ENCODE results near the gene ADK. TPM values are rescaled to one million over a fixed set of nuclear protein-coding genes. Genes with fewer than 3 reads are reported as not detected.

Gene ADK
- total RNA-seq, 4 donors from 2014 or later, result 15.9 to 28.8 (median 23.3) TPM

GRCh38 chr10:74262856-74263255, 111.8 kb downstream of the ADK start:
- Histone ChIP-seq H3K27me3 (no peaks in the 10 kb centered on the region), H3K36me3 (no peaks in the 10 kb centered on the region), H3K9me3 (no peaks in the 10 kb centered on the region), H3K4me1 (no peaks in the 10 kb centered on the region), H3K27ac (no peak overlapping the region), H3K4me3 (no peak overlapping the region)
- intact Hi-C loops (cut with DNase I; ENCODE audit: low total_unique reads) (no loop called here), in situ Hi-C loops (cut with MboI; ENCODE audit: low sequenced_read_pairs in 4 of 4) (loop anchor here (10.0 to 25.0 kb wide), 6 partner anchors 549 to 982 kb away; partner anchors contain the start of gene COMTD1 (in 1 of the 4))
- ATAC-seq (no peak), DNase-seq (no peak)
- TF ChIP-seq POLR2A (IDR thresholded peaks at IDR 0.05), result no peak
- TF ChIP-seq, protein P1, sequence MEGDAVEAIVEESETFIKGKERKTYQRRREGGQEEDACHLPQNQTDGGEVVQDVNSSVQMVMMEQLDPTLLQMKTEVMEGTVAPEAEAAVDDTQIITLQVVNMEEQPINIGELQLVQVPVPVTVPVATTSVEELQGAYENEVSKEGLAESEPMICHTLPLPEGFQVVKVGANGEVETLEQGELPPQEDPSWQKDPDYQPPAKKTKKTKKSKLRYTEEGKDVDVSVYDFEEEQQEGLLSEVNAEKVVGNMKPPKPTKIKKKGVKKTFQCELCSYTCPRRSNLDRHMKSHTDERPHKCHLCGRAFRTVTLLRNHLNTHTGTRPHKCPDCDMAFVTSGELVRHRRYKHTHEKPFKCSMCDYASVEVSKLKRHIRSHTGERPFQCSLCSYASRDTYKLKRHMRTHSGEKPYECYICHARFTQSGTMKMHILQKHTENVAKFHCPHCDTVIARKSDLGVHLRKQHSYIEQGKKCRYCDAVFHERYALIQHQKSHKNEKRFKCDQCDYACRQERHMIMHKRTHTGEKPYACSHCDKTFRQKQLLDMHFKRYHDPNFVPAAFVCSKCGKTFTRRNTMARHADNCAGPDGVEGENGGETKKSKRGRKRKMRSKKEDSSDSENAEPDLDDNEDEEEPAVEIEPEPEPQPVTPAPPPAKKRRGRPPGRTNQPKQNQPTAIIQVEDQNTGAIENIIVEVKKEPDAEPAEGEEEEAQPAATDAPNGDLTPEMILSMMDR (IDR thresholded peaks at IDR 0.05 in 4 of 5, conservative IDR thresholded peaks at IDR 0.05 in 1 of 5), result no peak

GRCh38 chr10:74263996-74264395, 113.0 kb downstream of the ADK start:
- DNase-seq (no peak), ATAC-seq (no peak)
- Histone ChIP-seq H3K4me1 (no peaks in the 10 kb centered on the region), H3K36me3 (no peaks in the 10 kb centered on the region), H3K9me3 (no peaks in the 10 kb centered on the region), H3K27ac (no peak overlapping the region), H3K27me3 (no peaks in the 10 kb centered on the region), H3K4me3 (no peak overlapping the region)
- no peak for TF ChIP-seq POLR2A (IDR thresholded peaks at IDR 0.05)
- TF ChIP-seq, protein P1 (IDR thresholded peaks at IDR 0.05 in 4 of 5, conservative IDR thresholded peaks at IDR 0.05 in 1 of 5), result no peak
- intact Hi-C loops (cut with DNase I; ENCODE audit: low total_unique reads) (no loop called here), in situ Hi-C loops (cut with MboI; ENCODE audit: low sequenced_read_pairs in 4 of 4) (loop anchor here (10.0 to 25.0 kb wide), 6 partner anchors 548 to 981 kb away; partner anchors contain the start of gene COMTD1 (in 1 of the 4))

- no peak overlapping the region for H3K27ac ChIP-seq
- no peak for DNase-seq
- intact Hi-C loops (cut with DNase I; ENCODE audit: low total_unique reads) (no loop called here), in situ Hi-C loops (cut with MboI; ENCODE audit: low sequenced_read_pairs in 4 of 4) (loop anchor here in 2 of 4 donors (25.0 kb wide), 2 partner anchors 540 to 965 kb away; partner anchors contain the start of gene COMTD1 (in 1 of the 2))
- no peak for TF ChIP-seq POLR2A (IDR thresholded peaks at IDR 0.05)
- TF ChIP-seq, protein P1 (IDR thresholded peaks at IDR 0.05 in 4 of 5, conservative IDR thresholded peaks at IDR 0.05 in 1 of 5), result no peak
- ATAC-seq, result no peak
- H3K27me3 ChIP-seq, result no peaks in the 10 kb centered on the region
- no peaks in the 10 kb centered on the region for H3K36me3 ChIP-seq
- no peaks in the 10 kb centered on the region for H3K4me1 ChIP-seq
- no peaks in the 10 kb centered on the region for H3K9me3 ChIP-seq
- no peak overlapping the region for H3K4me3 ChIP-seq
Measured at GRCh38 chr10:74272288-74272687, 121.3 kb downstream of the ADK start.

DNA sequence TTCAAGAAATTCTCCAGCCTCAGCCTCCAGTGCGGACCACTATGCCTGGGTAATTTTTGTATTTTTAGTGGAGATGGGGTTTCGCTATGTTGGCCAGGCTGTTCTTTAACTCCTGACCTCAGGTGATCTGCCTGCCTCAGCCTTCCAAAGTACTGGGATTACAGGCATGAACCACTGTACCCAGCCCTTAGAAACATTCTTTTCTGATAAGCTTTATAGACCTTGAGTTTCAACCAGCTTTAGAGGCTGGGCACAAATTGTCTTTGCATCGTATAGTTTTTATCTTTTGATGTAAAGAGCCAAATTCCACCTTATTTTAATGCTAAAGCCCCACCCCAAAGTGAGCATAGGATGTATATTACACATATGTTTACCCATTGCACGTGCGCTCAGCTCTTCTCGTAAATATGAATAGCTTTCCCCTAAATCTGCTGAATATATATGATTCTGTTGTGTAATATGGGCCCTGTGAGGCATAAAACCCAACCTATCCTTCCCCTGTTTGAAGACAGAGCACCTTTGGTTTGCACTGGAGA, 124.8 kb downstream of the ADK start:
- Histone ChIP-seq H3K36me3 (no peaks in the 10 kb centered on the region), H3K4me3 (no peak overlapping the region), H3K9me3 (no peaks in the 10 kb centered on the region), H3K4me1 (no peaks in the 10 kb centered on the region), H3K27ac (no peak overlapping the region), H3K27me3 (no peaks in the 10 kb centered on the region)
- in situ Hi-C loops (cut with MboI; ENCODE audit: low sequenced_read_pairs in 4 of 4) (no loop called here), intact Hi-C loops (cut with DNase I; ENCODE audit: low total_unique reads) (no loop called here)
- no peak for DNase-seq
- ATAC-seq, result no peak
- TF ChIP-seq, protein P1 (IDR thresholded peaks at IDR 0.05 in 4 of 5, conservative IDR thresholded peaks at IDR 0.05 in 1 of 5), result no peak
- TF ChIP-seq POLR2A (IDR thresholded peaks at IDR 0.05), result no peak

GRCh38 chr10:74276416-74276815, 125.4 kb downstream of the ADK start:
- Histone ChIP-seq H3K36me3 (no peaks in the 10 kb centered on the region), H3K4me3 (no peak overlapping the region), H3K4me1 (no peaks in the 10 kb centered on the region), H3K9me3 (no peaks in the 10 kb centered on the region), H3K27ac (no peak overlapping the region), H3K27me3 (no peaks in the 10 kb centered on the region)
- TF ChIP-seq, protein P1 (IDR thresholded peaks at IDR 0.05 in 4 of 5, conservative IDR thresholded peaks at IDR 0.05 in 1 of 5), result no peak
- TF ChIP-seq POLR2A (IDR thresholded peaks at IDR 0.05), result no peak
- ATAC-seq (no peak), DNase-seq (no peak)
- intact Hi-C loops (cut with DNase I; ENCODE audit: low total_unique reads), result no loop called here
- in situ Hi-C loops (cut with MboI; ENCODE audit: low sequenced_read_pairs in 4 of 4), result no loop called here
